Rectal smooth muscle tissue (tissue), 1 donor: Measurements from ENCODE around the gene PRSS56.
A peak's percentile ranks its signal among the peaks of the same experiment; 100 is the strongest.

Experiments used
- H3K27ac ChIP-seq: one replicate; pipeline ENCODE4 v1.7.0; 2013; ENCODE audit warnings: low read depth, low read length, inconsistent platforms
- H3K27me3 ChIP-seq: one replicate; pipeline ENCODE4 v1.7.0; 2013; ENCODE audit warnings: low read length; ENCODE audit not compliant: control insufficient read depth, insufficient read depth
- H3K36me3 ChIP-seq: one replicate; pipeline ENCODE4 v1.7.0; 2013; ENCODE audit warnings: low read length; ENCODE audit not compliant: control insufficient read depth, insufficient read depth
- H3K4me1 ChIP-seq: one replicate; pipeline ENCODE4 v1.7.0; 2013; ENCODE audit warnings: low read length; ENCODE audit not compliant: control insufficient read depth, insufficient read depth
- H3K4me3 ChIP-seq: one replicate; pipeline ENCODE4 v1.7.0; 2013; ENCODE audit warnings: low read length
- H3K9ac ChIP-seq: one replicate; pipeline ENCODE4 v1.7.0; 2013; ENCODE audit warnings: low read length

Gene PRSS56

GRCh38 chr2:232545511-232546375 lies 25.6 kb downstream of the PRSS56 start:
- no peak overlapping the region for H3K9ac ChIP-seq
- H3K27ac ChIP-seq, result no peak overlapping the region
- H3K27me3 ChIP-seq, result no peaks in the 10 kb centered on the region
- no peaks in the 10 kb centered on the region for H3K36me3 ChIP-seq
- H3K4me3 ChIP-seq, result no peak overlapping the region
- no peaks in the 10 kb centered on the region for H3K4me1 ChIP-seq

GRCh38 chr2:232547991-232548390 lies 27.8 kb downstream of the PRSS56 start:
- Histone ChIP-seq H3K4me3 (no peak overlapping the region), H3K36me3 (no peaks in the 10 kb centered on the region), H3K9ac (no peak overlapping the region), H3K27me3 (no peaks in the 10 kb centered on the region), H3K4me1 (peaks cover 7% of the 10 kb centered on the region), H3K27ac (no peak overlapping the region)

- Histone ChIP-seq H3K27me3 (no peaks in the 10 kb centered on the region), H3K9ac (peak overlapping the region; percentile 93), H3K27ac (peak overlapping the region; percentile 92), H3K4me3 (peak overlapping the region; percentile 88), H3K36me3 (peaks cover 4% of the 10 kb centered on the region), H3K4me1 (peaks cover 7% of the 10 kb centered on the region)
Measured at GRCh38 chr2:232549655-232550353, 29.6 kb downstream of the PRSS56 start.

GRCh38 chr2:232550354-232551249 lies 30.4 kb downstream of the PRSS56 start, which contains the start of the genes EIF4E2 and TIGD1:
Gene EIF4E2, plus strand, starts transcription at chr2:232550689. Its CDS starts 36 bp downstream, at chr2:232550725.
Gene TIGD1, minus strand, starts transcription at chr2:232550557. Its CDS starts 675 bp downstream, at chr2:232549882.
- Histone ChIP-seq H3K4me3 (peak within 1 kb of the TSS; percentile 88), H3K9ac (peak within 1 kb of the TSS; percentile 93), H3K4me1 (peaks cover 7% of the 10 kb centered on the region), H3K27ac (peak within 1 kb of the TSS; percentile 92), H3K36me3 (peaks cover 6% of the 10 kb centered on the region), H3K27me3 (no peaks in the 10 kb centered on the region)

- Histone ChIP-seq H3K27me3 (no peaks in the 10 kb centered on the region), H3K4me1 (peaks cover 7% of the 10 kb centered on the region), H3K4me3 (peak overlapping the region; percentile 88), H3K9ac (peak overlapping the region; percentile 93), H3K27ac (peak overlapping the region; percentile 92), H3K36me3 (peaks cover 7% of the 10 kb centered on the region)
Measured at GRCh38 chr2:232551250-232551638, 31.1 kb downstream of the PRSS56 start.

GRCh38 chr2:232551776-232552175 lies 31.6 kb downstream of the PRSS56 start:
- peak overlapping the region; percentile 88 for H3K4me3 ChIP-seq

GRCh38 chr2:232556426-232556825 lies 36.2 kb downstream of the PRSS56 start:
- Histone ChIP-seq H3K27me3 (no peaks in the 10 kb centered on the region), H3K9ac (no peak overlapping the region), H3K36me3 (peaks cover 20% of the 10 kb centered on the region), H3K4me1 (peaks cover 5% of the 10 kb centered on the region), H3K4me3 (no peak overlapping the region), H3K27ac (no peak overlapping the region)

More at GRCh38 chr2:232551776-232552175, 31.6 kb downstream of the PRSS56 start:
- Histone ChIP-seq H3K36me3 (peaks cover 12% of the 10 kb centered on the region), H3K27me3 (no peaks in the 10 kb centered on the region), H3K9ac (no peak overlapping the region), H3K27ac (no peak overlapping the region), H3K4me1 (peaks cover 7% of the 10 kb centered on the region)

GRCh38 chr2:232562515-232563151 lies 42.4 kb downstream of the PRSS56 start:
- Histone ChIP-seq H3K4me1 (no peaks in the 10 kb centered on the region), H3K27ac (no peak overlapping the region), H3K36me3 (peaks cover 19% of the 10 kb centered on the region), H3K9ac (no peak overlapping the region), H3K27me3 (no peaks in the 10 kb centered on the region), H3K4me3 (no peak overlapping the region)

- H3K4me3 ChIP-seq, result no peak overlapping the region
- H3K27ac ChIP-seq, result no peak overlapping the region
- no peaks in the 10 kb centered on the region for H3K4me1 ChIP-seq
- no peaks in the 10 kb centered on the region for H3K27me3 ChIP-seq
- H3K36me3 ChIP-seq, result peaks cover 26% of the 10 kb centered on the region
- H3K9ac ChIP-seq, result no peak overlapping the region
Measured at GRCh38 chr2:232563580-232563979, 43.4 kb downstream of the PRSS56 start.

GRCh38 chr2:232567721-232568120 lies 47.5 kb downstream of the PRSS56 start:
- H3K36me3 ChIP-seq, result peaks cover 37% of the 10 kb centered on the region
- H3K27me3 ChIP-seq, result no peaks in the 10 kb centered on the region
- H3K27ac ChIP-seq, result no peak overlapping the region
- H3K4me1 ChIP-seq, result no peaks in the 10 kb centered on the region
- H3K4me3 ChIP-seq, result no peak overlapping the region
- no peak overlapping the region for H3K9ac ChIP-seq

- no peaks in the 10 kb centered on the region for H3K27me3 ChIP-seq
- H3K9ac ChIP-seq, result no peak overlapping the region
- H3K27ac ChIP-seq, result no peak overlapping the region
- peaks cover 37% of the 10 kb centered on the region for H3K36me3 ChIP-seq
- no peak overlapping the region for H3K4me3 ChIP-seq
- H3K4me1 ChIP-seq, result no peaks in the 10 kb centered on the region
Measured at GRCh38 chr2:232568161-232568560, 48.0 kb downstream of the PRSS56 start.
